Hematopoietic multipotent progenitor cell treated with erythropoietin and hydrocortisone succinate and interleukin-3 and kit ligand, for 4 days (in vitro differentiated cells): ENCODE data around the gene HYAL2.
"Not testable (repeated sequence)": the region's sequence is repeated elsewhere in the genome, so short reads cannot be mapped to it uniquely, and the experiment has no call there.

Source experiments
- DNase-seq: peaks from one replicate; pipeline ENCODE4 v3.0.0-alpha.2; 2015

Gene HYAL2

DNA sequence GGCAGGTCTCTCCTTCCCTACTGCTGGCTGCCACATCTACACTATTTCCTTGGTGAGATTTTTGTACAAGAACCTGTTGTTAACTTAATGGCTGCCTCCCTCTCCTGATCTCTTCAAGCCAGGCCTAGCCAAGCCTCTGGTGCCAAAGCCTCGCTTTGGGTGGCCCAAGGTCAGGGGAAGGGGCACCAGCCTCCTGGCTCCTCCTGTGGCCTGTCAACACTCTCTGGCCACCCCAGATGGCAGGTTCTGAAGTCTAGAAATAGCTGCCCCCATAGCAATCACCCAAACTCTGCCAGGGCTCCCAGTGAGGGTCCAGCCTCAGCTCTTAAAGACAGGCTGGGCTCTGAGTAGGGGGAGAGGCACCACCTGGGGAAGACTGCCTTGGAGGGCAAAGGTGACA lies 35.3 kb downstream of the HYAL2 start:
- DNase-seq = no peak

DNA sequence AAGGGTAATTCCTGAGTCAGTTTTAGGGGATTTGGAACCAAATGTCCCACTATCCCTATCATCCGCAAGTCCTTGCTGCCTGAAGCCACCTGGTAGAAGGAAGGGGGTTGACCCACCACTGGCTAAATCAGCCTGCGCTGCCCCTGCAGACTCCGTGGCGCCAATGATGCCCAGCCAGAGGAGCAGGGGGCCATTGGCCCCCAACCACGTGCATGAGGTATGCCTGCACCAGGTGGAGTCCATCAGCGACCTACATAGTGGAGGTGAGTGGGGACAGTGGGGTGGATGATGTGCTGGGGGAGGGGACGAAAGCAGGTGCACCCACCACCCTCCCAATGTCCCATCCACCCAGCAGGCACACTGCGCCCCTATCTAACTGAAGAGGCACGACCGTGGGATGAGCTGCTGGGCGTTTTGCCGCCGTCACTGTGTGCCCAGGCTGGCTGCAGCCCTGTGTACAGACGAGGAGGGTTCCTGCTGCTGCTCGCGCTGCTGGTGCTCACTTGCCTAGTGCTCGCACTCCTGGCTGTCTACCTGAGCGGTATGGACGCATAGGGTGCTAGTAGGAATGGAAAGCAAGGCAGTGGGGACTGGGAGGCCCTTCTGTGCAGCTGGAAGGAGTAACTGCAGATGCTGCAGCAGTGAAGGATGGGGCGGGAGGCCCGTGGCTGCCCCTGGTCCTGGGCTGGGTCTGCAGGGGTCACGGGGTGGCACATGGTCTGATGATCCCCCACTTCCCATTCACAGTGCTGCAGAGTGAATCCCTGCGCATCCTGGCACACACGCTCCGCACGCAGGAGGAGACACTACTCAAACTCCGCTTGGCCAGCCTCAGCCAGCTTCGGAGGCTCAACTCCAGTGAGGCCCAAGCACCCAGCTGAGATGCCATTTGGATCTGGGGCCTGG lies 36.0 kb downstream of the HYAL2 start:
- DNase-seq = no peak

DNA sequence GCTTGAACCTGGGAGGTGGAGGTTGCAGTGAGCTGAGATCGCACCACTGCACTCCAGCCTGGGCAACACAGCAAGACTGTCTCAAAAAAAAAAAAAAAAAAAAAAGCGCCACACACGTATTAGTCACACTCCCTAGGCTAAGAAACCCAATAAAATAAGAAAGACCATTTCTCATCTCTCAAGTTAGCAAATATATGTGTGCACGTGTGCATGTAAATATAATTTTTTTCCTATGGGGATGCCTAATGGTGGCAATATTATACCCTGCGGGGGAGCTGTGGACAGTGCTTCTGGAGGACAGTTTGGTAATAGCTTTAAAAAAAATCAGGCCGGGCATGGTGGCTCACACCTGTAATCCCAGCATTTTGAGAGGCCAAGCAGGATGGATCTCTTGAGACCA lies 38.4 kb downstream of the HYAL2 start:
- DNase-seq = not testable (repeated sequence)

DNA sequence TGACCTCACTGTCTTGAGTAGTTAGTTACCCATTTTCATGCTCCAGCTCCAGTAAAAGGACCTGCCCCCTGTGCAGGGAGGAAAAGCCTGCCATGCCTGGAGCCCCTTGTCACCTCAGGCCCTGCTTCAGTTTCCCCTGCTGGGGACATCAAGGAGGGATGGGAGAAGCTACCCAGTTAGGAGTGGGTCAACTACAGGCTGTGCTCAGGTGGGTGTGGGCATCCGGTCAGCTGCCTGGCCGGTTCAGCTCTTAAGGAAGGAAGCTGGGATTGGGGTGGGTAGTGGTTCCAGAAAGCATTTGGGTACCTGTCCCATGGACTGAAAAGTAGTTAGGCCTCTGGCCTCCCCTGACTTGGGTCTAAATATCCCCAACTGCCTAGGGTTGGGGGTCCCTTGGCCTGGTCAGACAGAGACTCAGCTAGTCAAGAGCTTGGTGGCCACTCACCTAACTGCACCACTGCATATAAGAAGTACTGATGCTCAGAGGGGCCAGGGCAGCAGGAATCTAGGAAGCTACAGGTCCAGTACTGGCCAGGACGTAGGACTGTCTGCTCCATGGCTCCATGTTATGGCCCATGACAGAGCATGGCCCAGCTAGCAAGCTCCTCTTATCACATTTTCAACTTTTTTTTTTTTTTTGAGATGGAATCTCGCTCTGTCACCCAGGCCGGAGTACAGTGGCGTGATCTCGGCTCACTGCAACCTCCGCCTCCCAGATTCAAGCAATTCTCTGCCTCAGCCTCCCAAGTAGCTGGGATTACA lies 43.1 kb downstream of the HYAL2 start:
- DNase-seq = no peak

DNA sequence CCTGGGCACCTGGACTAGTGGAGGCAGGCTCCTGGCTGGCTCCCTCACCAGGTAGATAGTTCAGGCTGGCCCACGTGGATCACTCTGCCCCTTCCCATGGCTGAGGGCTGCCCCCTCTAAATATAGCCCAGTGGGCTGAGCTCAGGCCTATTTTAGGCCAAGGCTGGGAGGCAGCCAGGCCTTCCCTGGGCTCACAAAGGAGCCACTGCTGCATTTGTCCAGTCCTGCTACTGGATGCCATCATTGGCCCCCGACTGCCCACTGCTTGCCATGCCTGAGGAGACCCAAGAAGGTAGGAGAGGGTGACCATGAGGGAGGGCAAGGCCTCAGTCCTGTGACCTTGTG lies 43.7 kb downstream of the HYAL2 start, which contains the start of gene LSMEM2:
Gene LSMEM2 (plus strand): TSS at position 208 of the 345 bp plus-strand sequence. CDS start 27 bp downstream, at position 235.
- DNase-seq = no peak

DNA sequence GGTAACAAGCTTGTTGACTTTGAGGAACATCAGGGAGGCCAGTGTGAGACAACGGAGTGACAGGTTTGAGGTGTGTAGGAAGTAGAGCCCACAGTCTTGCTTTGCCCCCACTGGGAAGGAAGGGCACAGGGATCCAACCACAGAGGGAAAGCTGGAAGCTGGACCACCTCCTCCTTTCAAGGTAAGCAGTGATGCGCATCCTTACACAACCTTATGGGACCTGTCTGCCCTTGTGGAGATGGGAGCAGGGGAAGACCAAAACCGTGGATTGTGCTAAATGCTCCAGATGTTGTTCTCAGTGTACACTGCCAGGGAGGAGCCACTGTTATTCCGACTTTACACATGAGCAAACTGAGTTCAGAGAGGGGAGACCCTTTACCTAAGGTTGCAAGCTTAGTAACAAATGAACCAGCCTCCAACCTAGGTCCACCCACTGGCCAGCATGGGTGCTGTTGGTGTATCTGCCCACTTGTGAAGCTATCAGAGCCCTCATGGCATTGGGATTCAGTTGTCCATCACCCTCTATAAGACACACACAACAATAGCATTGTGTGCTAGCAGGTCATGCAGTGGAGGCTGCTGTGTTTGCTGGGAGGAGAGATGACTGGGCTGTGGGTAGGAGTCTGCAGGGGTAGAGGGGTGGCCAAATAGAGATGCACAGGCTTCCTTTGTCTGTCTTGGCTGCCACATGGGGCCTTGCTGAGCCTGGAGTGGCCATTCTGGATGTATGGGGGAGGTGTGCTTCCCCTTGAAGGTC lies 44.2 kb downstream of the HYAL2 start:
- DNase-seq = no peak

DNA sequence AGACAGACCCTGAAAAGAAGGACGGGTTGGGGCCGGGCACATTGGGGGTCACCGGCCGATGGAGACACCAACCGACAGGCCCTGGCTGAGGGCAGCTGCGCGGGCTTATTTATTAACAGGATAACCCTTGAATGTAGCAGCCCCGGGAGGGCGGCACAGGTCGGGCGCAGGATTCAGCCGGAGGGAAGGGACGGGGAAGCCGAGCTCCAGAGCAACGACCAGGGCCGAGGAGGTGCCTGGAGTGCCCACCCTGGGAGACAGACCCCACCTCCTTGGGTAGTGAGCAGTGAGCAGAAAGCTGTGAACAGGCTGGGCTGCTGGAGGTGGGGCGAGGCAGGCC lies 45.8 kb downstream of the HYAL2 start:
- DNase-seq = no peak

DNA sequence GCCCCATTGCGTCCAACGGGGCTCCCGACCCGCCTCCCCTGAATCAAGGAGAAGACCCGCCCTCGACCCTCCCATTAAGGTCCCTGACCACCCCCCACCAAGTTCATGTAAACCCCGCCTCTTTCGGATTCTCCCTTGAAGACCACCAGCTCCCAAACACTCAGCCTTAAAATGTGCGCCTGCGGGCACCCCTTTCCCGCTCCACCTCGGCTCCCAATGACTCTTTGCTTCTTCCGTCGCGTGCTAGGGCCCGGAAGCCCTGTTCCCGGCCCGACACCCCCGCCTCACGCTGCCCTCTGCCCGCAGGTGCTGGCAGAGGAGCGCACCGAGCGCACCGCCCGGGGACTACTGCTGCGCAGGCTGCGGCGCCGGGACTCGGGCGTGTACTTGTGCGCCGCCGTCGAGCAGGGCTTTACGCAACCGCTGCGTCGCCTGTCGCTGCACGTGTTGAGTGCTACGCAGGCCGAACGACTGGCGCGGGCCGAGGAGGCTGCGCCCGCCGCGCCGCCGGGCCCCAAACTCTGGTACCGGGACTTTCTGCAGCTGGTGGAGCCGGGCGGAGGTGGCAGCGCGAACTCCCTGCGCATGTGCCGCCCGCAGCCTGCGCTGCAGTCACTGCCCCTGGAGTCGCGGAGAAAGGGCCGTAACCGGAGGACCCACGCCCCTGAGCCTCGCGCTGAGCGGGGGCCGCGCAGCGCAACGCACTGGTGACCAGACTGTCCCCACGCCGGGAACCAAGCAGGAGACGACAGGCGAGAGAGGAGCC lies 46.4 kb downstream of the HYAL2 start:
- DNase-seq = peak; percentile 67

DNA sequence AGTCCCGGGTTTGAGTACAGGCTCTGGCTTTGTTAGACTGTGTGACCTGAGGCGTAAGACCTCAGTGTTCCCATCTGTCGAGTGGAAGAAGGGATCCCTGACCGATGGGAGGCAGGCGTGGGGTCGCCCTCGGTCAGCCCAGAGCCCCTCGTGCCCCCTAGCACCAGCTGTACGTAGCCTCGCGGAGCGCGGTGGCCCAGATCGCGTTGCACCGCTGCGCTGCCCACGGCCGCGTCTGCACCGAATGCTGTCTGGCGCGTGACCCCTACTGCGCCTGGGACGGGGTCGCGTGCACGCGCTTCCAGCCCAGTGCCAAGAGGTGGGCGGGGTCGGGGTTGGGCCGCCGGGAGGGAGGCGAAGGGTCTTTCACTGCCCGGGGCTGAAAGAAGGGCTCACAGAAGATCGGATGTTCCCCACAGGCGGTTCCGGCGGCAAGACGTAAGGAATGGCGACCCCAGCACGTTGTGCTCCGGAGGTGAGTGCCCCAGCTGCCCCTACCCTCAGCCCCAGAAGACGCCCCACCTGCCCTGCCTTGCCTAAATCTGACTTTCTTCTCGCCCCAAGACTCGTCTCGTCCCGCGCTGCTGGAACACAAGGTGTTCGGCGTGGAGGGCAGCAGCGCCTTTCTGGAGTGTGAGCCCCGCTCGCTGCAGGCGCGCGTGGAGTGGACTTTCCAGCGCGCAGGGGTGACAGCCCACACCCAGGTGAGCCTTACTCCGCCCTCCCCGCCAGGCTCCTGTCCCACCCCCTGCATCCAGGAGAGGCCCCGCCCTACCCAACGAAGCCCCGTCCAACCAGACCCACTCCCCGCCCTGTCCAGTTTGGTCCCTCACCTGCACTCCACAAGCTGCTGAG lies 47.2 kb downstream of the HYAL2 start:
- no peak for DNase-seq

DNA sequence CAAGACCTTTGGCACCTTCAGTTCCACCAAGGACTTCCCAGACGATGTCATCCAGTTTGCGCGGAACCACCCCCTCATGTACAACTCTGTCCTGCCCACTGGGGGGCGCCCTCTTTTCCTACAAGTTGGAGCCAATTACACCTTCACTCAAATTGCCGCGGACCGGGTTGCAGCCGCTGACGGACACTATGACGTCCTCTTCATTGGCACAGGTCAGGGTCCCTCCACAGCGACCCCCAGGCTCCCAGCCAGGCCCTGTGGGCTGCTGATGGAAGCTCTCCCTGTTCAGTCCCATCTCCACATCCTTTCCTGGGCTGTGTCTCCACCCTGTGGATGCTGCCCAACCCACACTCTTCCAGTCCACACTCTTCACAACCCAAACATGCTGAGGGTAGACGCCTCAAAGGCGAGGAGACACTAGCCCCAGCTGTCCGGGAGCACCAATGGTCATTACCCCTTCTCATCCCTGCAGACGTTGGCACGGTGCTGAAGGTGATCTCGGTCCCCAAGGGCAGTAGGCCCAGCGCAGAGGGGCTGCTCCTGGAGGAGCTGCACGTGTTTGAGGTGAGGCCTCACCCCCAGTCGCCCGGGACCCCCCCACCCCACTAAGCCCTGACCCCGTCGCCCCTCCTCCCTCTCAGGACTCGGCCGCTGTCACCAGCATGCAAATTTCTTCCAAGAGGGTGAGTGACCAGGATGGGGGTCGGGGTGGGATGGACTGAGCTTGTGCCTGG lies 48.0 kb downstream of the HYAL2 start:
- DNase-seq = peak; percentile 88

DNA sequence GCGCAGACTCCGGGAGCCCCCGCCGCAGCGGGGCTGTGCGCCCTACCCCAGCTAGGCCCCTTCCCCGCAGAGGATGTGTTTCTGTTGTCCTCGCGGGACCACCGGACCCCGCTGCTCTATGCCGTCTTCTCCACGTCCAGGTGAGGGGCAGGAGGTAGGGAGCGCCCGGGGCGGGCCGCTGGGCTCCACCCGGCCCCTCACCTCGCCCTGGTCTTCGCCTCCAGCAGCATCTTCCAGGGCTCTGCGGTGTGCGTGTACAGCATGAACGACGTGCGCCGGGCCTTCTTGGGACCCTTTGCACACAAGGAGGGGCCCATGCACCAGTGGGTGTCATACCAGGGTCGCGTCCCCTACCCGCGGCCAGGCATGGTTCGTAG lies 48.9 kb downstream of the HYAL2 start:
- DNase-seq = no peak

DNA sequence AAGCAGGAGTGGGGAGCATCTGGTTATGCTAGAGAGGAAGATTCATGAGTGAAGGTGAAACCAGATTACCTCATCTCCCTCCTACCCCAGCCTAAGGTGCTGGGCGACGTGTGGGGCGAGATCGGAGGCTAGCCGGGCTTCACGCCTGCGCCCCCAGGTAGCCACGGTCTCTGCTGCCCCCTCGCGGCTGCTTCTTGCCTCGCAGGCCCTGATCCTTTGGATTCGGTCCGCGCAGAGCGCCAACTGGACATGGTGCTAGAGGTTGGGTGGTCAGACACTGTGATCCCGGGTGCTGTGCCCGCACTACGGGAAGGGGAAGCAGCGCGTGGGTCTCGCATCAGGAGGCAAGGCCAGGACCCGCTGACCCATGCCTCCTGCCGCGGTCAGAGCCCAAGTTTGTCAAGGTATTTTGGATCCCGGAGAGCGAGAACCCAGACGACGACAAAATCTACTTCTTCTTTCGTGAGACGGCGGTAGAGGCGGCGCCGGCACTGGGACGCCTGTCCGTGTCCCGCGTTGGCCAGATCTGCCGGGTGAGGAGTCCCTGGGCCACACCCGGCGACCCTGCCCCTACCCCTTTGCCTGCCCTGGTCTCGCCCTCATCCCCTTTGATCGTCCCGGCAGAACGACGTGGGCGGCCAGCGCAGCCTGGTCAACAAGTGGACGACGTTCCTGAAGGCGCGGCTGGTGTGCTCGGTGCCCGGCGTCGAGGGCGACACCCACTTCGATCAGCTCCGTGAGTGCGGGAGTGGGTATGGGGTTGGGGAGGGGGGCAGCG lies 49.4 kb downstream of the HYAL2 start:
- DNase-seq = peak; percentile 89

DNA sequence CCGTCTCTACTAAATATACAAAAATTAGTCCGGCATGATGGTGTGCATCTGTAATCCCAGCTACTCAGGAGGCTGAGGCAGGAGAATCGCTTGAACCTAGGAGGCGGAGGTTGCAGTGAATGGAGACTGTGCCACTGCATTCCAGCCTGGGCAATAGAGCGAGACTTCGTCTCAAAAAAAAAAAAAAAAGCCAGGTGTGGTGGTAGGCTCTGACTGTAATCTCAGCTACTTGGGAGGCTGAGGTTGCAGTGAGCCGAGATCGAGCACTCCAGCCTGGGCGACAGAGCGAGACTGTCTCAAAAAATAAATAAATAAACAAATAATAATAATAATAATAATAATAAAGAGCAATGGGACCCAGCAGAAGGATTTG lies 50.0 kb downstream of the HYAL2 start:
- not testable (repeated sequence) for DNase-seq

DNA sequence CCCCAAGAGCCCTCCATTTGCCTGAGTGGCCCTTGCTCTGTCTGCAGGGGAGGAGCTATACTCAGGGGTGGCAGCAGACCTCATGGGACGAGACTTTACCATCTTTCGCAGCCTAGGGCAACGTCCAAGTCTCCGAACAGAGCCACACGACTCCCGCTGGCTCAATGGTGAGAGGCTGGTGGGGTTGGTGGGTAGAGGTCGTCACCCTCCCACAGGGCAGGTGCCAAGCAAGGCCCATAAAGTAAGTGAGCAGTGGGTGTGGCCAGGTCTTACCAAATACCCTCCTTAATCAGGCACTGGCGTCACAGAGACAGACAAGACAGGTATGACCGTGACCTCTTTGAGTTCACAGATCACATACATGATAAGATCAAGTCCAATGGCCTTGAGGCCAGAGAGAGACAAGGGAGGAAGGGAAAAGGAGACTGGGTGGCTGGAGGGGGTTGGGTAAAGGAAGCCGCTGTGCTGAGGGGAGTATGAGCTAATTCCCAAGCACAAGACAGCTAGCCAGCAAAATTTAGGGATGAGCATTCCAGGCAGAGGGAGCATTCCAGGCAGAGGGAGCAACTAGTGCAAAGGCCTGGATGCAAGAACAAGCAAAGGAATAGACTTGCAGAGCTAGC lies 51.1 kb downstream of the HYAL2 start:
- no peak for DNase-seq

DNA sequence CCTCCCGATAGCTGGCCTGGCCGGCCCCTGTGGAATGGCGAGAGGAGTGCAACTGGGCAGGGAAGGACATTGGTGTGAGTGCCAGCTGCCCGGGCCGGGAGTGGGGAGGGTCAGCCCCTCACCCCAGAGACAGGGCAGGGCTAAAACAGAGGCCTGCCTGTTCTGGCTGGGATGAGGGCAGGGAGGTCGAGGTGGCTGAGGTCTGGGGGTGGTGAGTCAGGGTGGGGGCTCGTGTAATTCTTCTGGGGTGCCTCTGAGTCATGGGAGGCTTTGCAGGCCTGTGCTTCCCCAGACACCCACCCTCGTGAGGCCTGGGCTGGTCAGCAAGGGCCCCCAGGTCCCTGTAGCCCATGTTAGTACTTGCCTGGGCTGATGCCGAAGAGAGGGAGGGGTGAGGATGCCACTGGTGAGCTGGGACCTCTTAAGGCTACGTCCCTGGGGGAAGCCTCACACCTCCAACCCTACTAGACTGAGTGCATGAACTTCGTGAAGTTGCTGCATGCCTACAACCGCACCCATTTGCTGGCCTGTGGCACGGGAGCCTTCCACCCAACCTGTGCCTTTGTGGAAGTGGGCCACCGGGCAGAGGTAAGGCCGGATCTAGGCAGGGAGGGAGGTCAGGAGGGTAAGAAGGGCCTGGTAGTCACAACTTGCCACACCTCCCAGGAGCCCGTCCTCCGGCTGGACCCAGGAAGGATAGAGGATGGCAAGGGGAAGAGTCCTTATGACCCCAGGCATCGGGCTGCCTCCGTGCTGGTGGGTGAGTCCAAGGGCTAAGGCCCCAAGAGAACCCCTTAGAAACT lies 51.9 kb downstream of the HYAL2 start:
- no peak for DNase-seq

DNA sequence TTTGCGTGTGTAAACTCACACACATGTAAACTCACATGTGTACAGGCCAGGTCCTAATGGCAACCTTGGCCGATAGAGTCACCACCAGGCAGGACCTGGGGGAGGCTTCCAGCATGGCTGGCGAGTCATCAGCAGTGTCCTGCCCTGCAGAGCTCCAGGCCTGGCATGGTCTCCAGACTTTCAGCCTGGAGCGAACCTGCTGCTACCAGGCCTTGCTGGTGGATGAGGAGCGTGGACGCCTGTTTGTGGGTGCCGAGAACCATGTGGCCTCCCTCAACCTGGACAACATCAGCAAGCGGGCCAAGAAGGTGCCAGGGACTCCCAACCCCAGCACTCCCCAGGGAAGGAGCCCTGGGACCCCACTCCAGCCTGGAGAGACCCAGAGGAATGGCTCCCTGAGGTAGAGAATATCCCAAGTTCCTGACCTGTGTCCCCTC lies 52.5 kb downstream of the HYAL2 start:
- no peak for DNase-seq

DNA sequence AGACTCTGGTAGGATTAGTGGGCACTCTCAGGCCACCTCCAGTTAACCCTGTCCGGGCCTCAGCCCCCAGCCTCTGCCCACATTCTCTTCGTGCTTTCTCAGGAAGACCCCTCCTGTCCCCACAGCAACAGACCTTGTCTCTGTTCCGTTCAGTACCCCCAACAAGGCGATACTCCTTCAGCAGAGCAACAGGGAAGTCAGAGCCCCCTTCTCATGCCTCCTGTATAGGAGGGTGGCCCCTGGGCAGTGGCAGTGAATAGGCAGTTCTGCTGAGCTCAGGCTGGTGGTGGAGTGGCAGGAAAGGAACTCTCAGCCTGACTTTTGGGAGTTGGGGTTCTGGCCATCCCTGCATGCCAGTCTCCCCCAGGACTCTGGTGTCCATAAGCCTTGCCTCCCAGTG lies 53.1 kb downstream of the HYAL2 start:
- DNase-seq = no peak

DNA sequence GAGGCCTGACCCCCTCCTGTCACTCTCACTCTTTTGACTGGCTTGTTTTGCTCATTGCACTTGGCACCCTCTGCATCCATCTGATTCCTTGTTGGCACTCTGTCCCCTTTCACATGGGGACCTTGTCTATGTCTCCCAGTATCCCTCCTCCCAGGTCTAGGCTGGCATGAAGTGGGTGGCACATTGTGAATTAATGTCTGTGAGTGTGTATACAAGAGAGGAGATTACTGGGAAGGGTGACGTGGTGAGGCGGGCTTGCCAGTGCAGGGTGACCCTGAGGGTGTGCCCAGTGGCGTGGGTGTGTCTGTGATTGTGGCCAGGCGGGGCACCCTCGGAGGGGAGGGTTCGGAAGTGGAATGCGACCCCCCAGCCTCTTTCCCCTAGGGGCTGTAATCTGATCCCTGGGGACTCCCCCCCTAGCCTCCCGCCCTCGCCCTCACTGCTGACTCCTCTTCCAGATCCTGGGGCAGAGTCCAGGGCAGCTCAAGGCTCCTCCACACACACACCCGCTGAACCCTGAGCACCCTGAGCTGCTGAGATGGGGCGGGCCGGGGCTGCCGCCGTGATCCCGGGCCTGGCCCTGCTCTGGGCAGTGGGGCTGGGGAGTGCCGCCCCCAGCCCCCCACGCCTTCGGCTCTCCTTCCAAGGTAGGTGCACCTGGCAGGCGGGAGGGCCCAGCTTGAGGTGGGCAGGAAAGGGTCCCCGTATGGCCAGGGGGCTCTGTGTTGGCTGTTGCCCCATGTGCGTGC lies 53.7 kb downstream of the HYAL2 start, which contains the start of gene SEMA3B:
Gene SEMA3B (plus strand): TSS at position 445 of the 749 bp plus-strand sequence. CDS start 94 bp downstream, at position 539.
- DNase-seq = no peak
